Stomach smooth muscle (tissue), 2 donors: ENCODE results near the gene KHNYN.

Experiments
- H3K27ac ChIP-seq: one replicate; pipeline ENCODE4 v1.7.0; 2013; ENCODE audit warnings: mild to moderate bottlenecking, low read length, inconsistent platforms
- H3K27me3 ChIP-seq, 2 donors: one replicate each; pipeline ENCODE4 v1.7.0; 2013; ENCODE audit warnings: low read length in 2 of 2; ENCODE audit not compliant: insufficient read depth in 2 of 2, control insufficient read depth in 1 of 2
- H3K36me3 ChIP-seq, 2 donors: one replicate each; pipeline ENCODE4 v1.7.0; 2013; ENCODE audit warnings: low read length in 2 of 2; ENCODE audit not compliant: control insufficient read depth in 2 of 2, insufficient read depth in 2 of 2
- H3K4me1 ChIP-seq: one replicate; pipeline ENCODE4 v1.7.0; 2013; ENCODE audit warnings: low read length; ENCODE audit not compliant: control insufficient read depth, insufficient read depth
- H3K4me3 ChIP-seq, 2 donors: one replicate each; pipeline ENCODE4 v1.7.0; 2013; ENCODE audit warnings: low read length in 2 of 2
- H3K9ac ChIP-seq, 2 donors: one replicate each; pipeline ENCODE4 v1.7.0; 2013; ENCODE audit warnings: low read length in 2 of 2, mild to moderate bottlenecking in 1 of 2
- H3K9me3 ChIP-seq, 2 donors: one replicate each; pipeline ENCODE4 v1.7.0; 2013; ENCODE audit warnings: low read length in 2 of 2; ENCODE audit not compliant: control insufficient read depth in 2 of 2
- donor health status: healthy.
- donor health status: Pancreatic carcinoma.

The KHNYN gene

DNA sequence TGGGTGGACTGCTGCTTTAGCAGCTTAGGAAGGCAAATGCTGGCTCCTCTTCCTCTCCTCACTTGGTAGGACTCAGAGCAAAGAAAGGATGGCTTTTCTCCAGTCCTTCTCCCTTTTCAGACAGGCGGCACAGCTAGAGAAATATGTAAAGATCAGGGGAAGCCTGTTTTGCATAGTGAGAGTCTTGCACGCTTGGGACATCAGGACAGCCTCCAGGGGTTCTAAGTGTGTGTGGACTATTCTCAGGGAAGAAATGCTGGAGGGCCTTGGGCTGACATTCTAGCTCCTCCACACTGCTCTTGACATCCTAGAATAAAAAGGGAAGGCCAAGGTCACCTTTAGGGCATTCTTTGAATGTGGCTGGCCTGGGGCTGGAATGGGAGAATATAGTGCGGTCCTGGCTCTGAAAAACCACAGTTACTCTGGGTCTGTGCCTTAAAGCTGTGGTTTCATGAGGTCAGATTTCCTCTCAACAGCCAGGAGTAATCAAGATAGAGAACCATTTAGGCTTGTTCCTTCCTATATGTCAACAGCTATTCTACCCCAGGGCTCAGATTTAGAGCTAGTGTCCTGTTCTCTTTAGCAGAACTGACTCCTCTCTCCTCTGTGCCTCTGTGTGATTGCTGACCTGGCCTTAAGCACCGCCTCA, 54.0 kb downstream of the KHNYN start:
- no peaks in the 10 kb centered on the region for H3K36me3 ChIP-seq
- H3K4me3 ChIP-seq, result no peak overlapping the region
- no peak overlapping the region for H3K9ac ChIP-seq
- H3K27ac ChIP-seq, result no peak overlapping the region
- H3K9me3 ChIP-seq, result no peaks in the 10 kb centered on the region
- no peaks in the 10 kb centered on the region for H3K4me1 ChIP-seq
- no peaks in the 10 kb centered on the region for H3K27me3 ChIP-seq
